Measurements from ENCODE around the gene TP53AIP1.

TP53AIP1 gene

DNA sequence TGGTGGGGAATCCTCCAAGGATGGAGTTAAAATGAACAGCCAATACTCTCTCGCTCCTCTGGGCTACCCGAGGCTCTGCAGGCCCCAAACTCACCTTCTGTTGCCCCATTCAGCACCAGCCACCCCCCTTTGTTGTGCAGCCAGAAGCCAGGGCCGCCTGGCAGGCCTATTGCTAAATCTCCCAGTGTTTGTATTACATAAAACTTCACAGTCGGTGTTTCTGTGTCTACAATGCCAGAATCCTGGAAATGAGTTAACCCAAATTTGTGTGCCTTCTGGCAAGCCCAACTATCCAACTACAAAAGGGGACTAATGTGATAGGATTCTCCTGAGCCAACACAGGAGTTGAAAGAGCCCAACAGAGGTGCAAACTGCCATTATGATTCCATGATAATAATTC is 42.2 kb downstream of the TP53AIP1 start:
- no peak for DNase-seq (ENCODE audit: low read depth)
- TF ChIP-seq, protein P1, sequence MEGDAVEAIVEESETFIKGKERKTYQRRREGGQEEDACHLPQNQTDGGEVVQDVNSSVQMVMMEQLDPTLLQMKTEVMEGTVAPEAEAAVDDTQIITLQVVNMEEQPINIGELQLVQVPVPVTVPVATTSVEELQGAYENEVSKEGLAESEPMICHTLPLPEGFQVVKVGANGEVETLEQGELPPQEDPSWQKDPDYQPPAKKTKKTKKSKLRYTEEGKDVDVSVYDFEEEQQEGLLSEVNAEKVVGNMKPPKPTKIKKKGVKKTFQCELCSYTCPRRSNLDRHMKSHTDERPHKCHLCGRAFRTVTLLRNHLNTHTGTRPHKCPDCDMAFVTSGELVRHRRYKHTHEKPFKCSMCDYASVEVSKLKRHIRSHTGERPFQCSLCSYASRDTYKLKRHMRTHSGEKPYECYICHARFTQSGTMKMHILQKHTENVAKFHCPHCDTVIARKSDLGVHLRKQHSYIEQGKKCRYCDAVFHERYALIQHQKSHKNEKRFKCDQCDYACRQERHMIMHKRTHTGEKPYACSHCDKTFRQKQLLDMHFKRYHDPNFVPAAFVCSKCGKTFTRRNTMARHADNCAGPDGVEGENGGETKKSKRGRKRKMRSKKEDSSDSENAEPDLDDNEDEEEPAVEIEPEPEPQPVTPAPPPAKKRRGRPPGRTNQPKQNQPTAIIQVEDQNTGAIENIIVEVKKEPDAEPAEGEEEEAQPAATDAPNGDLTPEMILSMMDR (IDR thresholded peaks at IDR 0.05; ENCODE audit: low read depth, low read length, missing control alignments): no peak

DNA sequence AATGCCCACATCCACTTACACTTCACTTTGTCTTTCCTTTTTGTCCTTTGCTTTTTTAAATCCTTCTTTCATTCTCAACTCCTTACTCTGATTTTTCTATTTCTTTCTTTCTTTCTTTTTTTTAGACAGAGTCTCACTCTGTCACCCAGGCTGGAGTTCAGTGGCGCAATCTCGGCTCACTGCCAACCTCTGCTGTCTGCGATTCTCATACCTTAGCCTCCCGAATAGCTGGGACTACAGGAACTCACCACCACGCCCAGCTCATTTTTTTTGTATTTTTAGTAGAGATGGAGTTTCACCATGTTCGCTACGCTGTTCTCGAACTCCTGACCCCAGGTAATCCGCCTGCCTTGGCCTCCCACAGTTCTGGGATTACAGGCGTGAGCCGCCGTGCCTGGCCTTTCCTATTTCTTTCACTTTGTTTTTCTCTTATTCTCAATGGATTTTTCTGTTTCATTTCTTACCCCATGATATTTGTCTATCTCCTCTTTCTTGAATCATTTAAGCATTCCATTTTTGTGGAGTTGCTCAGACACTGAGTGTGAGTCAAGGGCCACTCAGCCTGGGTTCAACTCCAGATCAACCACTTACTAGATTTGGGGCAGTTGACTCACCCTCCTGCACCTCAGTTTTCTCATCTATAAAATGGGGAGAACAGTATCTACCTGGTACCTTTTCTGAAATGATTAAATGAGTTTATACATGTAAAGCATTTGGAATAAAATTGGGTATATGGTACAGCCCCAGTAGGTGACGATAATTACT is 43.9 kb downstream of the TP53AIP1 start:
- no peak for DNase-seq (ENCODE audit: low read depth)
- TF ChIP-seq, protein P1 (IDR thresholded peaks at IDR 0.05; ENCODE audit: low read depth, low read length, missing control alignments): no peak
- no peak overlapping the region for H3K4me3 ChIP-seq (ENCODE audit: low read depth, low read length)

More for the DNA sequence above, 42.2 kb downstream of the TP53AIP1 start:
- no peak overlapping the region for H3K4me3 ChIP-seq (ENCODE audit: low read depth, low read length)

DNA sequence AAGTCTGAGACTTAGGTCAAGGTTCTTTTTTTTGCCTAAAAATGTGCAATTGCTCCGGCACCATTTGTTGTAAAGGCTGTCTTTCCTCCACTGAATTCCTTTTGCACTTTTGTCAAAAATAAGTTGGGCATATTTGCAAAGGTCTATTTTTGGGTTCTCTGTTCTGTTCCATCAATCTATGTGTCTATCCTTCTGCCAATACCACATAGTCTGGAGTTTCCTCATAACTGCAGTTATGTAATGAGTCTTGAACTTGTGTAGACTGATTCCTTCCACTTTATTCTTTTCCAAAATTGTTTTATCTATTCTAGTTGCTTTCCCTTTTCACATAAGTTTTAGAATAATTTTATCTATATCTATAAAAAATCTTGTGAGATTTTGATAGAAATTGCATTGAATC is 44.8 kb downstream of the TP53AIP1 start:
- TF ChIP-seq, protein P1 (IDR thresholded peaks at IDR 0.05; ENCODE audit: low read depth, low read length, missing control alignments): no peak
- no peak for DNase-seq (ENCODE audit: low read depth)
- H3K4me3 ChIP-seq (ENCODE audit: low read depth, low read length): no peak overlapping the region

DNA sequence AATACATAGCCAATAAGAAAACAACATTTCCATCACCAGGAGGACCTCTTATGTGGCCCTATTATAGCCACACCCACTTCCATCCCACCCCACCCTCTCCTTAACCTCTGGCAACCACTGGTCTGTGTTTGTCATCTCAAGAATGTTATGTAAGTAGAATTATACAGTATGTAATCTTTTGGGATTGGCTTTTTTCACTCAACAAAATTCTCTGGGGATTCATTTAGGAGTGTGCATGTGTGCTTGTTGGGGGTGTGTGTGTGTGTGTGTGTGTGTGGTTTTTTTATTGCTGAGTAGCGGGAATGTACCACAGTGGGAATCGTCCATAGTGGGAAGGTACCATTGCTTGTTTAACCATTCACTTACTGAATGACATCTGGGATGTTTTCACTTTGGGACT is 46.3 kb downstream of the TP53AIP1 start:
- no peak for DNase-seq (ENCODE audit: low read depth)
- no peak overlapping the region for H3K4me3 ChIP-seq (ENCODE audit: low read depth, low read length)
- TF ChIP-seq, protein P1 (IDR thresholded peaks at IDR 0.05; ENCODE audit: low read depth, low read length, missing control alignments): no peak

DNA sequence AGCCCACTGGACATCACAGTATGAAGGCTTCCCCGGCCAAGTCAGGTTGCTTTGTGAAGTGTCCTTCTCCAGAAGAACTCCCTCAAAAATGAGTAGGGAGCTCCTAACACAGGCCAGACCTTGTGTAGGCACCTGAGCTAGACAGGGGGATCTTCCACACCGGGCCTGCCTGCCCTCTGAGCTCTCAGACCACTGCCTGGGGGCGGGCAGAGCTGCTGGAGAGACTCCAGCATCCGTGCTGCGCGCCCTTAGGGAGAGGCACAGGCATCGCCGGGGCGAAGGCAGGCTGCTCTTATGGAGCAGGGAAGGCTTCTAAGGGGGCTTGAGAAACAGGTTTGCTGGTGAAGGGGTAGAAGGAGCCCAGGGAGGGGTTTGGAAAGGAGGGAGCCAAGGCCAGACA is 47.1 kb downstream of the TP53AIP1 start:
- no peak for DNase-seq (ENCODE audit: low read depth)
- H3K4me3 ChIP-seq (ENCODE audit: low read depth, low read length): no peak overlapping the region
- TF ChIP-seq, protein P1 (IDR thresholded peaks at IDR 0.05; ENCODE audit: low read depth, low read length, missing control alignments): no peak

DNA sequence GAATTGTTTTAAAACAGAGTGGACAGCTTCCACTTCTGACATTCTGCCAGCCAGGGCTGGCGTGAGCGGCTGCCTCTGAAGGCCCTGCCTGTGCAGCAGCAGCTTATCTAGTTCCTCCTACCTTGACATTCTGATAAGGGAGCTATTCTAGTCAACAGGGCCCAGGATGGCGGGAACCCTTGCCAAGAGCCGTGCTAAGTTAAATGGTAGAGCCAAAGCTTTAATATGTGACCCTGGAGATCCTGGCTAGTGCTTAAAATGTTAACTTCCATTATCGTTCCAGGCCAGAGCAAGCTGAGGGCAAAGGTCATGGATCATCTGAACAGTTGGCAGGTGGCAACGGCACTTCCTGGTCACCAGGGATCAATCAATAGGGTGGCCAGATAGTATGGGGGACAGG is 48.0 kb downstream of the TP53AIP1 start:
- TF ChIP-seq, protein P1 (IDR thresholded peaks at IDR 0.05; ENCODE audit: low read depth, low read length, missing control alignments): no peak
- no peak overlapping the region for H3K4me3 ChIP-seq (ENCODE audit: low read depth, low read length)
- DNase-seq (ENCODE audit: low read depth): no peak

DNA sequence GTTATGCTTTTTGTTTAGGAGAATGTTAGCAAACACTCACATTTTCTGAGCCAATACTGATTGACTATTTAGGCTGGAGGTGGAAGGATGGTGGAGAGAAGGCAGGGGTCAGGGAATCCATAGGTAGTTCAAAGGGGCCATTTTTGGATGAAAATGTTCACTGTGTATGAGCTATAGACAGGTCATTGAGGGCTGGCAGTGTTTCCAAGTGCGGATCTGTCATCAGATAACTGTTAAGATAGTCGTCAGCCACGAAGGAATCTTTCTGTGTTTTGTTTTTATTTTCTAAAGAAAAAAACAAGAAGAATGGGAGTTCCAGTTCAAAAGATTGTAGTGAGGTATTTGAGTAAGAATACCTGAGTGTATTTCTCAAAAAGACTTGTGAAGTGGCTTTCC is 48.4 kb downstream of the TP53AIP1 start:
- TF ChIP-seq, protein P1 (IDR thresholded peaks at IDR 0.05; ENCODE audit: low read depth, low read length, missing control alignments): no peak
- no peak overlapping the region for H3K4me3 ChIP-seq (ENCODE audit: low read depth, low read length)
- DNase-seq (ENCODE audit: low read depth): no peak
